Karpas-422 (cell line): ENCODE results near the gene TMEM170B. TPM values are rescaled to one million over a fixed set of nuclear protein-coding genes. Genes with fewer than 3 reads are reported as not detected.
A peak's percentile ranks its signal among the peaks of the same experiment; 100 is the strongest.

Experiments
- DNase-seq: peaks from one replicate; pipeline ENCODE4 v3.0.0-alpha.2; 2015
- H2AFZ ChIP-seq: fragments of 200-600 bp; sonication (generic); 2 replicates; pipeline ENCODE4 v1.6.1; 2014; ENCODE audit warnings: antibody characterized with exemption, low read length, mixed read lengths
- H3K27ac ChIP-seq: fragments of 200-600 bp; sonication (generic); 2 replicates; pipeline ENCODE4 v1.5.1; 2014; ENCODE audit warnings: mild to moderate bottlenecking, low read length, moderate library complexity
- H3K27me3 ChIP-seq: fragments of 200-600 bp; sonication (generic); 2 replicates; pipeline ENCODE4 v1.6.1; 2014; ENCODE audit warnings: low read length, mixed read lengths
- H3K36me3 ChIP-seq: fragments of 200-600 bp; sonication (generic); 2 replicates; pipeline ENCODE4 v1.6.1; 2014; ENCODE audit warnings: low read length, mixed read lengths; ENCODE audit not compliant: insufficient read depth
- H3K4me1 ChIP-seq: fragments of 200-600 bp; sonication (generic); 2 replicates; pipeline ENCODE4 v1.6.1; 2014; ENCODE audit warnings: mild to moderate bottlenecking, low read length, mixed read lengths
- H3K4me2 ChIP-seq: fragments of 200-600 bp; sonication (generic); 2 replicates; pipeline ENCODE4 v1.6.1; 2014; ENCODE audit warnings: low read length, low read depth, mild to moderate bottlenecking; ENCODE audit not compliant: poor library complexity, severe bottlenecking
- H3K4me3 ChIP-seq: fragments of 200-600 bp; sonication (generic); 2 replicates; pipeline ENCODE4 v1.5.1; 2014; ENCODE audit warnings: mild to moderate bottlenecking, antibody characterized with exemption, low read length, mixed read lengths
- H3K79me2 ChIP-seq: fragments of 200-600 bp; sonication (generic); 2 replicates; pipeline ENCODE4 v1.6.1; 2014; ENCODE audit warnings: mild to moderate bottlenecking, low read length, mixed read lengths
- H3K9ac ChIP-seq: fragments of 200-600 bp; sonication (generic); 2 replicates; pipeline ENCODE4 v1.6.0; 2014; ENCODE audit warnings: low read length
- H3K9me2 ChIP-seq: fragments of 200-600 bp; sonication (generic), shearing (Covaris generic); replicated peaks from 2 replicates; pipeline ENCODE4 v1.6.0; 2014; ENCODE audit warnings: mild to moderate bottlenecking, low read length, moderate library complexity; ENCODE audit not compliant: insufficient read depth
- H3K9me3 ChIP-seq: fragments of 300-700, 200-600 bp; sonication (generic); 2 replicates; pipeline ENCODE4 v1.6.1; 2014; ENCODE audit warnings: low read length, mixed read lengths
- H4K20me1 ChIP-seq: fragments of 200-600 bp; sonication (generic); 2 replicates; pipeline ENCODE4 v1.6.1; 2014; ENCODE audit warnings: mild to moderate bottlenecking, antibody characterized with exemption, low read length, low read depth; ENCODE audit not compliant: insufficient read depth
- total RNA-seq: library from RNA; depleted of rRNA; stranded (reverse); fragments of >200 nt; shearing (Covaris generic); gene quantifications from 2 replicates; pipeline ENCODE4 v1.2.3, GENCODE V29; 2014; ENCODE audit warnings: low replicate concordance; rRNA removed

TMEM170B gene, protein sequence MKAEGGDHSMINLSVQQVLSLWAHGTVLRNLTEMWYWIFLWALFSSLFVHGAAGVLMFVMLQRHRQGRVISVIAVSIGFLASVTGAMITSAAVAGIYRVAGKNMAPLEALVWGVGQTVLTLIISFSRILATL
- 0.36 and 2.4 TPM in 2 replicates for total RNA-seq

DNA sequence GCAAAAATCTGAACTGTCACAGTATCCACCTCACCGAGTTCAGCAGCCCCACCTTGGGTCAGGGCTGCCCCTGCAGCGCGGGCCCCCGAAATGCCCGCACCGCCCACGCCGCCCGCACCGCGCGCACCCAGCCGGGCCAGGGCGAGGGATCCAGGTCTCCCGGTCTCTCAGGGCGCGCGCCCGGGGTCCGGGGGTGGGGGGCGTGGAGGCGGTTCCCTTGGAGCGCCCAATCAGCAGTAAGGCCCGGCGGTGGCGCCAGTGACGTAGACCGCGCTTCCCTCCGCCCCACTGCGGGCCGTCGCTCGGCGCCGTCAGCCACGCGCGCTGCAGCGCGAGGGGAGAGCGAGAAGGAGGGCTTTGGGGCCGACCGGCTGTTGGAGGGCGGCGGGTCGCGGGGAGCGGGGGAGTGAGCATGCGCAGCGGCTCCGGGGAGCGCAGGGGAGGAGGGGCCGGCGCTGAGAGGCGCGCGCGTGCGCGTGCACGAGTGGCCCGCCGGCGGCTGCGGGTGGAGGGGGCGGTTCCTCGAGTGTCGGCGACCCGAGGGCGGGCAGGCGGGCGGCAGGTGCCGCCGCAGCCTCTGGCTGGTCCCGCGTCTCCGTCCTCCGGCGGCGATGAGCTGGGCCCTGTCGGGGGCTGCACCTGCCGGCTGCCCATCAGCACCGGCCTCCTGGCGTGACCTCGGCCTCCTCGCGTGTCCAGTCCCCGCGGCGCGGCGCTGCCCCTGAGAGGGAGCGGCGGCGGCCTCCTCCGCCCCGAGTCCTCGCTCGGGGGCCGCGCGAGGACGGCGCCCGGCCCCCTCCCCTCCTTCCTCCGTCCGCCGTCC, at the start of gene TMEM170B:
Gene TMEM170B, plus strand, starts transcription at position 521 of the 823 bp plus-strand sequence. CDS start 529 bp downstream, outside the sequence.
- Histone ChIP-seq H3K9me2 (no peaks in the 10 kb centered on the region), H3K27me3 (no peaks in the 10 kb centered on the region), H3K4me2 (peak within 1 kb of the TSS; percentile 93), H4K20me1 (no peaks in the 10 kb centered on the region; the same call in 1 of the 2 replicates), H3K9me3 (no peaks in the 10 kb centered on the region), H3K4me1 (peaks cover 18% of the 10 kb centered on the region), H3K79me2 (no peaks in the 10 kb centered on the region), H3K9ac (peak within 1 kb of the TSS; percentile 69), H2AFZ (peak within 1 kb of the TSS; percentile 99), H3K27ac (no peak within 1 kb of the TSS), H3K4me3 (peak within 1 kb of the TSS; percentile 79), H3K36me3 (no peaks in the 10 kb centered on the region)
- peak; percentile 95 for DNase-seq

DNA sequence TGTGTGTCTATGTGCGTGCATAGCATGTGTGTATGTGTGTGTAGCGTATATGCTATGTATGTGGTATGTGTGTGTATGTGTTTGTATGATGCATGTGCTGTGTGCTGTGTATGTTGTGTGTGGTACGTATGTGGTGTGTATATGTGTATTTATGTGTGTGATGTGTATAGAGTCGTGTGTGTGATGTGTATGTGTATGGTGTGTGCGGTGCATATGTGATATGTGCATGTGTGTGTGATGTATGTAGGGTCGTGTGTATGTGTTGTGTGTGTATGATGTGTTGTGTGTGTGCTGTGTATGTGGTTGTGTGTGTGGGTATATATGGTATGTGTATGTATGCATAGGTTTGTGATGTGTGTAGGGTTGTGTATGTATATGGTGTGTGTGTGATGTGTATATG, 46.6 kb upstream of the TMEM170B start:
- H3K9ac ChIP-seq = no peak overlapping the region
- H3K4me1 ChIP-seq = peaks cover 41% of the 10 kb centered on the region
- no peaks in the 10 kb centered on the region for H3K9me2 ChIP-seq
- H3K79me2 ChIP-seq = no peaks in the 10 kb centered on the region
- H3K4me3 ChIP-seq = no peak overlapping the region
- no peaks in the 10 kb centered on the region for H4K20me1 ChIP-seq
- H3K9me3 ChIP-seq = no peaks in the 10 kb centered on the region
- no peak overlapping the region for H3K27ac ChIP-seq
- H3K4me2 ChIP-seq = no peak overlapping the region
- no peak overlapping the region for H2AFZ ChIP-seq
- no peak for DNase-seq
- H3K36me3 ChIP-seq = no peaks in the 10 kb centered on the region
- no peaks in the 10 kb centered on the region for H3K27me3 ChIP-seq

DNA sequence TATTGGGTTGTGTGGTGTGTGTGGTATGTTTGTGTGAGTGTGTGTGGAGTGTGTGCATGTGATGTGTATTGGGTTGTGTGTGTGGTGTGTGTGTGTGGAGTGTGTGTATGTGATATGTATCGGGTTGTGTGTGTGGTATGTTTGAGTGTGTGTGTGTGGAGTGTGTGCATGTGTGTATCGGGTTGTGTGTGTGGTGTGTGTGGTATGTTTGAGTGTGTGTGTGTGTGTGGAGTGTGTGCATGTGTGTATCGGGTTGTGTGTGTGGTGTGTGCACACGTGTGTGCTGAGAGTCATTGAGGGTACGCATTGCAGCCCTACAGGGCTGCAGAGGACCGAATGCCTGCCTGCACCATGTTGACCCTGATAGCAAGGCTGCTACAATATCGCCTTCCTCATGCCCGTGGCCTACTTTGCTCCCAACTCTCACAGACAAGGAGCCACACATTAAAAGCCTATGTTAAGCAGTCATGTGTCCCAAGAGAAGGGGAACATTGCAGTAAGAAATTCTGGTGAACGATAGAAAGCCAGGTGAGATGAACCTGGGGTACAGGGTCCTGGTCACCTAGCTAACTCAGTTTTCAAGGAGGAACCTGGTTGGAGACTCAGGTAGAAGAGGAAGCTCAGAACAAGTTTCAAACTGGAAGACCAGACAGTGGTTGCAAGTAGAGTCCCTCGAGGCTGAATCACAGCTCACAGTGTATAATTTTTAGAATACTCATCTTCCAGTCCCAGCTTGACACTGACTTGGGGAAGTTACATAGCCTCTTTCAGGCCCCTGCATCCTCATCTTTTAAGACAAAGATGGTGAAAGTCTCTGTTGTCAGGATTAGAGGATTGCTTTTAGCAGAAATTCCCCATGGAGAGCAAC, 45.7 kb upstream of the TMEM170B start:
- Histone ChIP-seq H3K27ac (no peak overlapping the region), H2AFZ (no peak overlapping the region), H3K36me3 (no peaks in the 10 kb centered on the region), H3K9me2 (no peaks in the 10 kb centered on the region), H3K9me3 (no peaks in the 10 kb centered on the region), H4K20me1 (no peaks in the 10 kb centered on the region), H3K9ac (no peak overlapping the region), H3K4me2 (peak overlapping the region; percentile 31), H3K27me3 (no peaks in the 10 kb centered on the region), H3K79me2 (no peaks in the 10 kb centered on the region), H3K4me3 (no peak overlapping the region), H3K4me1 (peaks cover 42% of the 10 kb centered on the region)
- peak; percentile 80 for DNase-seq

DNA sequence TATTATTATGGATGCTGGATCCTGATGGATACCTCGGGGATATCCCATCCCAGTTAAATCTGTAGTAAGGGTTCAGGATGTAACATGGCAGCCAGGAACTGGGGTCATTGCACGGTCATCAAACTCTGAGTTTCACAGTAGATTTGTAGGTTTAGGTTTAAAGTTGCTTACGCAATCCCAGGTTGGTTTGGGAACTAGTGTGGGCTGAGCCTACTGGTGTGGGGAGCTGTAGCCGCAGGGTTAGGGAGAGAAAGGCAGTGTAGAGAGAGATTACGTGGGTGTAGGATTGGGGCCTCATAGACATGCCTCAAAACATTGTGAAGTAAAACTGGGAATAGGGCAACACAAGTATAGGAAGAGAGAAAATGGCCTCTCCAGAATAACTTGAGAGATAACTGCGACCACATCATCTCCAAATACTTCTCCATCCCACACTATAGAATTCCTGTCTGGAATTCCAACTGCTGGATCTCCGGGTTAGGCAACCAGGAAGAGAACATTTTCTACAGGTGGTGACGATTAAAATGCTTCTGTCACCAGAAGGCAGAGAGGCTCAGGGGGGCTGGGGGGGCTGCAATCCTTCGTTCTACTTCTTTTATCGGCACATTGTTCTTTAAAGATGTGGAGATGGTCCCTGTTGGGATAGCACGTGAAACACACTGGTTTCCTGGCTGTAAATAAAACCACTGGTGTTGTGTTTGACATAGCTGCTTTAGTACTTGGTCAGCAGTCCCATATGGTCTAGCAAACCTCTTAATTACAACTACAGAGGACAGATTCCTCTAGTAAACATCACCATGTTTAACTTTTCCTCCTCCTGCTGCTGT, 44.9 kb upstream of the TMEM170B start:
- Histone ChIP-seq H3K4me2 (peak overlapping the region; percentile 31), H3K27me3 (no peaks in the 10 kb centered on the region), H3K9me2 (no peaks in the 10 kb centered on the region), H3K9me3 (no peaks in the 10 kb centered on the region), H3K79me2 (no peaks in the 10 kb centered on the region), H3K36me3 (no peaks in the 10 kb centered on the region), H4K20me1 (no peaks in the 10 kb centered on the region), H3K4me1 (peaks cover 42% of the 10 kb centered on the region), H2AFZ (no peak overlapping the region), H3K4me3 (no peak overlapping the region), H3K27ac (no peak overlapping the region), H3K9ac (no peak overlapping the region)
- DNase-seq = no peak

DNA sequence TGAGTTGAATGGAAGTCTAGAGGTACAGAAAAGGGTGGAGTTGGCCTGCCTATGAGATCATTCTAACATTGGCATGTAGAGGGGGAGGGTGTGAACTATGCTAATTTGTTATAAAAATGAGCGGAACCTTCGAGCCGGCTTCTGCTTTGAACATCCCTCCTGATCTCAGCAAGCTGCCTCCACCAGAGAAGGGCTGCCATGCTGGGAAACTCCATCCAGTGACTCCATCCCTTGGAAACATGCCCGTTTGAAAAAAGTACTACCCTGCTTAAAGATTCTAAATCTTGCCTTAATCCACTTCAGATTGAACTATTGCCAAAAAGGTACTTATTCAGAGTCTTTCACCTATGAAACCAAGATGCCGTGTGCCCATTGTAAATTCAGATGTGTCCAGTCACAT, 43.6 kb upstream of the TMEM170B start:
- Histone ChIP-seq H3K4me3 (no peak overlapping the region), H3K9me3 (no peaks in the 10 kb centered on the region), H3K4me1 (peaks cover 42% of the 10 kb centered on the region), H3K79me2 (no peaks in the 10 kb centered on the region), H3K4me2 (no peak overlapping the region), H4K20me1 (no peaks in the 10 kb centered on the region), H2AFZ (no peak overlapping the region), H3K27me3 (no peaks in the 10 kb centered on the region), H3K9ac (no peak overlapping the region), H3K27ac (no peak overlapping the region), H3K9me2 (no peaks in the 10 kb centered on the region), H3K36me3 (no peaks in the 10 kb centered on the region)
- peak; percentile 54 for DNase-seq

DNA sequence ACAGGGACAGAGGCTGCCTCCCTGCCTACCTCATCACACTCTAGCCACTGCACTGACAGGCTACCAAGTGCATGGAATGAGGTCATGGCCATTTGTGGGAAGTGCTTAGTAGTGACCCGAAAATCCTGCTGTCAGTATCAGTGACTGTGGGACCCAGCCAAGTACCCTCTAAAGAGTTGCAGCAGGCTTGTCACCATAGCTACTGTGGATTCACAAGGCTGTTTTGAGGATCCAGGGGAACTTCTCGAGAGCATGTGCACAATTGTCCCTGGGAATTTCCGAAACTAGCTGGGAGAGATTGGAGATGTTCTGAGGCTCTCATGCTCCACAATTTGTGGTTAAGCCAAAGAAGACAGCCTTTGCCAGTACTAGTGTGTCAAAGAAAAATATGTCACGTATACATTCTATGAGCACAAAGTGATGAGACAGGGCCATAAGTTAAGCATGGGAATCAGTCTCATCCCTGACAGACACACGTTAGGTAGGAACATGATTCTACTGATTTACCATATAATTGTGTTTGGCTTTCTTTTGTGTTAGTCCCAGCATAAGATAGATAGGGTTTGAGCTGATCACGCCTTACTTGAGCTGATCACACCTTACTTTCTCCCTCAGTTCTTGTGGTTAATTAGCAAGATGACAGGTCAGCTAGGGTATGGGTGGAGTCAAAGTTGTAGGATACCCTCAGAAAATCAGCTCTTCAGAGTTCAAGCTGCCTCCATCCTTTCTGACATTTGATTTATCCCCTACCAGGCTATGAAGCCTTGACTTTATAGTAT, 42.6 kb upstream of the TMEM170B start:
- no peak overlapping the region for H3K4me3 ChIP-seq
- no peaks in the 10 kb centered on the region for H3K79me2 ChIP-seq
- no peaks in the 10 kb centered on the region for H4K20me1 ChIP-seq
- no peaks in the 10 kb centered on the region for H3K27me3 ChIP-seq
- no peaks in the 10 kb centered on the region for H3K9me2 ChIP-seq
- no peak overlapping the region for H3K9ac ChIP-seq
- H3K4me1 ChIP-seq = peaks cover 42% of the 10 kb centered on the region
- DNase-seq = no peak
- H3K4me2 ChIP-seq = no peak overlapping the region
- H2AFZ ChIP-seq = no peak overlapping the region
- H3K9me3 ChIP-seq = no peaks in the 10 kb centered on the region
- H3K36me3 ChIP-seq = no peaks in the 10 kb centered on the region
- H3K27ac ChIP-seq = no peak overlapping the region

DNA sequence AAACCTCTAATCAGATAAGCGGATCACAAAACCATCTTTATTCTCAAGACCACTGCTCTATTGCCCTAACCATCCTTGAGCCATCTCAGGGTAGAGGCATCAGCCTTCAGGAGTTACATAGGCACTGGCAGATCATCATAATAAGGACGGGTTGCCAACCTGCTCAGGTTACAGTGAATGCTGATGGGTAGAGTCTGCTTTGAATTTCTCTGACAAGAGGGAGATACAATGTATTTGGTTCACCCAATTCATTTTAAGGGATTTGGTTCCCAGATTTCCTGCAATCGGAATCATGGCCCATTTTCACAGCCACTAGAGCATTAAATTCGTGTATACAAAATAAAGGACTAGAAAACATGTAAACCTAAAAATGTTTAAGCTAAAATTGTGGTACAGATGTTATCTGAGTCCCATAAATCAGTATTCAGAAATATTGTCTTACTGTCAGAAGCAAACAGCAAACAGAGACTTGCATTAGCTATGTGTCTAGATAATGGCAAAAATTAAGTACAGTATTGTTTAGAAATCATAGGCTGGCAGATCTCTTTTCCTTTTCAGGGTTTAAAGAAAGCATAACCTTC, 41.9 kb upstream of the TMEM170B start:
- peak overlapping the region; percentile 6 for H3K4me2 ChIP-seq
- H3K9ac ChIP-seq = no peak overlapping the region

More for the DNA sequence above, 41.9 kb upstream of the TMEM170B start:
- no peaks in the 10 kb centered on the region for H4K20me1 ChIP-seq
- H3K27ac ChIP-seq = no peak overlapping the region
- no peaks in the 10 kb centered on the region for H3K36me3 ChIP-seq
- H3K27me3 ChIP-seq = no peaks in the 10 kb centered on the region
- no peaks in the 10 kb centered on the region for H3K9me2 ChIP-seq
- H3K79me2 ChIP-seq = no peaks in the 10 kb centered on the region
- peaks cover 42% of the 10 kb centered on the region for H3K4me1 ChIP-seq
- no peak overlapping the region for H2AFZ ChIP-seq
- H3K4me3 ChIP-seq = no peak overlapping the region
- no peak for DNase-seq
- H3K9me3 ChIP-seq = no peaks in the 10 kb centered on the region
